Measurements from ENCODE around the gene BBX. TPM values are rescaled to one million over a fixed set of nuclear protein-coding genes. Genes with fewer than 3 reads are reported as not detected.

The BBX gene
- total RNA-seq, 1 experiment from 2014 or later = 45.0 TPM

DNA sequence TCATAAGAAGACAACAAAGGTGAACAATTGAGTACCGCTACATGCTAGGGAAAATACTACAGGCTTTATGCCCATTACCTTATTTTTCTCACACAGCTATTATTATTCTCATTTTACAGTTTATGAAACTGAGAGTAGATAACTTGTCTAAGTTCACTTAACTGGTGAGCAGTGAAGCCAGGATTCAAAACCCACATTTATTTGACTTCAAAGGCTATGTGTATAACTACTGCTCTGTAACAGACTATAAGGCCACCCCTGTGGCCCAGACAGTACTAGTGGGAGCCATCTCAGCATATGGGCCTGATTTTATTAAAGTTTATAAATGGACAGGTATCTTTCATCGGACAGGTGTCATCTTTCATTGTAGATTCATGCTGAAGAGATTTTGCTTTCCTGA, 14.4 kb upstream of the BBX start (continued):
- TF ChIP-seq, protein P1, sequence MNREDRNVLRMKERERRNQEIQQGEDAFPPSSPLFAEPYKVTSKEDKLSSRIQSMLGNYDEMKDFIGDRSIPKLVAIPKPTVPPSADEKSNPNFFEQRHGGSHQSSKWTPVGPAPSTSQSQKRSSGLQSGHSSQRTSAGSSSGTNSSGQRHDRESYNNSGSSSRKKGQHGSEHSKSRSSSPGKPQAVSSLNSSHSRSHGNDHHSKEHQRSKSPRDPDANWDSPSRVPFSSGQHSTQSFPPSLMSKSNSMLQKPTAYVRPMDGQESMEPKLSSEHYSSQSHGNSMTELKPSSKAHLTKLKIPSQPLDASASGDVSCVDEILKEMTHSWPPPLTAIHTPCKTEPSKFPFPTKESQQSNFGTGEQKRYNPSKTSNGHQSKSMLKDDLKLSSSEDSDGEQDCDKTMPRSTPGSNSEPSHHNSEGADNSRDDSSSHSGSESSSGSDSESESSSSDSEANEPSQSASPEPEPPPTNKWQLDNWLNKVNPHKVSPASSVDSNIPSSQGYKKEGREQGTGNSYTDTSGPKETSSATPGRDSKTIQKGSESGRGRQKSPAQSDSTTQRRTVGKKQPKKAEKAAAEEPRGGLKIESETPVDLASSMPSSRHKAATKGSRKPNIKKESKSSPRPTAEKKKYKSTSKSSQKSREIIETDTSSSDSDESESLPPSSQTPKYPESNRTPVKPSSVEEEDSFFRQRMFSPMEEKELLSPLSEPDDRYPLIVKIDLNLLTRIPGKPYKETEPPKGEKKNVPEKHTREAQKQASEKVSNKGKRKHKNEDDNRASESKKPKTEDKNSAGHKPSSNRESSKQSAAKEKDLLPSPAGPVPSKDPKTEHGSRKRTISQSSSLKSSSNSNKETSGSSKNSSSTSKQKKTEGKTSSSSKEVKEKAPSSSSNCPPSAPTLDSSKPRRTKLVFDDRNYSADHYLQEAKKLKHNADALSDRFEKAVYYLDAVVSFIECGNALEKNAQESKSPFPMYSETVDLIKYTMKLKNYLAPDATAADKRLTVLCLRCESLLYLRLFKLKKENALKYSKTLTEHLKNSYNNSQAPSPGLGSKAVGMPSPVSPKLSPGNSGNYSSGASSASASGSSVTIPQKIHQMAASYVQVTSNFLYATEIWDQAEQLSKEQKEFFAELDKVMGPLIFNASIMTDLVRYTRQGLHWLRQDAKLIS (CRISPR knock-in tag; IDR thresholded peaks at IDR 0.05; ENCODE audit: borderline replicate concordance) = no peak
- no peak for TF ChIP-seq GABPB1 (CRISPR knock-in tag; IDR thresholded peaks at IDR 0.05)
- TF ChIP-seq IRF2 (CRISPR knock-in tag; IDR thresholded peaks at IDR 0.05; ENCODE audit: borderline replicate concordance, low read depth) = no peak
- TF ChIP-seq SP1 (CRISPR knock-in tag; conservative IDR thresholded peaks at IDR 0.05) = no peak
- no peak for TF ChIP-seq ZBTB21 (CRISPR knock-in tag; IDR thresholded peaks at IDR 0.05; ENCODE audit: borderline replicate concordance)
- no peak for TF ChIP-seq SMAD4 (CRISPR knock-in tag; IDR thresholded peaks at IDR 0.05)

DNA sequence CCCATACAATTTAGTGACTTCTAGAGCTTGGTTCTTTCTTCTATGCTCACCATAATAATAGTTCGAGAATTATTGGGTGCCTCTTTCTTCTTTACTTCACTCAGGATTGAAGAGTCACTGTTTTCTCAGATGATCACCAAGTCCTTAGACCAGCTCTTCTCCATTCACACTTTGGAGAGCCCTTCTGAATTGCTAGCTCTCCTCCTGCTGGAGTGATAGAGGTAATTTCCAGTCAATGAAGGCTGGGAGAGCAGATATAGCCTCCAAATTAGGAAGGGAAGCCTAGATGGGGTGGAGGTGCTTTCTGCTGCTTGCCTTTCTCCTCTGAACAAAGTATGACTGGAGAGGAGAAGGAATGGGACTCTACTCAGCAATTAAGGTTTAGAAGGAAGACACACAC, 10.7 kb upstream of the BBX start:
- POLR2A ChIA-PET = interaction anchor here (0.8 kb wide), 1 partner anchor 9 kb away, joined by 3 read pairs; no protein-coding TSS in a partner anchor
- H3K4me1 Mint-ChIP-seq = no peaks in the 10 kb centered on the region
- no peaks in the 10 kb centered on the region for H3K36me3 Mint-ChIP-seq
- no peaks in the 10 kb centered on the region for H3K27me3 Mint-ChIP-seq (ENCODE audit: low read depth)
- ATAC-seq = peak; percentile 78
- no peak for TF ChIP-seq RELA (CRISPR knock-in tag; IDR thresholded peaks at IDR 0.05; ENCODE audit: borderline replicate concordance)
- TF ChIP-seq, protein P2, sequence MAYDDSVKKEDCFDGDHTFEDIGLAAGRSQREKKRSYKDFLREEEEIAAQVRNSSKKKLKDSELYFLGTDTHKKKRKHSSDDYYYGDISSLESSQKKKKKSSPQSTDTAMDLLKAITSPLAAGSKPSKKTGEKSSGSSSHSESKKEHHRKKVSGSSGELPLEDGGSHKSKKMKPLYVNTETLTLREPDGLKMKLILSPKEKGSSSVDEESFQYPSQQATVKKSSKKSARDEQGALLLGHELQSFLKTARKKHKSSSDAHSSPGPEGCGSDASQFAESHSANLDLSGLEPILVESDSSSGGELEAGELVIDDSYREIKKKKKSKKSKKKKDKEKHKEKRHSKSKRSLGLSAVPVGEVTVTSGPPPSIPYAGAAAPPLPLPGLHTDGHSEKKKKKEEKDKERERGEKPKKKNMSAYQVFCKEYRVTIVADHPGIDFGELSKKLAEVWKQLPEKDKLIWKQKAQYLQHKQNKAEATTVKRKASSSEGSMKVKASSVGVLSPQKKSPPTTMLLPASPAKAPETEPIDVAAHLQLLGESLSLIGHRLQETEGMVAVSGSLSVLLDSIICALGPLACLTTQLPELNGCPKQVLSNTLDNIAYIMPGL (CRISPR knock-in tag; IDR thresholded peaks at IDR 0.05) = no peak
- TF ChIP-seq, protein P3, sequence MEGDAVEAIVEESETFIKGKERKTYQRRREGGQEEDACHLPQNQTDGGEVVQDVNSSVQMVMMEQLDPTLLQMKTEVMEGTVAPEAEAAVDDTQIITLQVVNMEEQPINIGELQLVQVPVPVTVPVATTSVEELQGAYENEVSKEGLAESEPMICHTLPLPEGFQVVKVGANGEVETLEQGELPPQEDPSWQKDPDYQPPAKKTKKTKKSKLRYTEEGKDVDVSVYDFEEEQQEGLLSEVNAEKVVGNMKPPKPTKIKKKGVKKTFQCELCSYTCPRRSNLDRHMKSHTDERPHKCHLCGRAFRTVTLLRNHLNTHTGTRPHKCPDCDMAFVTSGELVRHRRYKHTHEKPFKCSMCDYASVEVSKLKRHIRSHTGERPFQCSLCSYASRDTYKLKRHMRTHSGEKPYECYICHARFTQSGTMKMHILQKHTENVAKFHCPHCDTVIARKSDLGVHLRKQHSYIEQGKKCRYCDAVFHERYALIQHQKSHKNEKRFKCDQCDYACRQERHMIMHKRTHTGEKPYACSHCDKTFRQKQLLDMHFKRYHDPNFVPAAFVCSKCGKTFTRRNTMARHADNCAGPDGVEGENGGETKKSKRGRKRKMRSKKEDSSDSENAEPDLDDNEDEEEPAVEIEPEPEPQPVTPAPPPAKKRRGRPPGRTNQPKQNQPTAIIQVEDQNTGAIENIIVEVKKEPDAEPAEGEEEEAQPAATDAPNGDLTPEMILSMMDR (IDR thresholded peaks at IDR 0.05) = no peak
- TF ChIP-seq SOX15 (CRISPR knock-in tag; IDR thresholded peaks at IDR 0.05) = no peak
- no peak for TF ChIP-seq FOXJ3 (CRISPR knock-in tag; IDR thresholded peaks at IDR 0.05; ENCODE audit: borderline replicate concordance)
- no peak for TF ChIP-seq ZNF232 (CRISPR knock-in tag; IDR thresholded peaks at IDR 0.05)
- H3K9me3 Mint-ChIP-seq = no peaks in the 10 kb centered on the region
- no peak for DNase-seq (ENCODE audit: low spot score)
- CTCF ChIA-PET = interaction anchor here (0.6 to 5.7 kb wide), 9 partner anchors 13 to 306 kb away, joined by 3 to 48 read pairs (median 5); no protein-coding TSS in a partner anchor
- H3K4me3 Mint-ChIP-seq = no peak overlapping the region
- H3K27ac Mint-ChIP-seq = no peak overlapping the region

DNA sequence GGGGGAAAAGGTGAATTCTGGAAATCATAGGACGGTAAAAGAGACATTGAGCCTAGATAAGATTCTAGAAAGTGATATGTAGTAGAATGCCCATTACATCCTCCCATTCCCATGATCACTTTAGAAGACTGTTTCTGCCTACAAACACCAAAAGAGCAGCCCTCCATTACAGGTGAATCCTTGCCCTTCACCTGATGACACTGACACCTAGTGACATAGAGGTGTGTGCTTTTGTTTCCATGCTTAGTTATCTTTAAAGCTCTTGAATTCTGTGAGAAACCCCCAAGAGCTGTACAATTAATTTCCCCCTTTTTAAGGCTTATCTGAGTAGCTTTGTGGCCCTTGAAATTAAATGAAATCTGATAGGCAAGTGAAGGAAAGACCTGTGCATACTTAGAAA, 8.3 kb upstream of the BBX start:
- Mint-ChIP-seq H3K9me3 (no peaks in the 10 kb centered on the region), H3K36me3 (no peaks in the 10 kb centered on the region), H3K27me3 (ENCODE audit: low read depth) (no peaks in the 10 kb centered on the region), H3K4me3 (no peak overlapping the region), H3K4me1 (no peaks in the 10 kb centered on the region), H3K27ac (no peak overlapping the region)
- CTCF ChIA-PET = interaction anchor here (0.9 to 5.7 kb wide), 4 partner anchors 10 to 279 kb away, joined by 3 to 48 read pairs (median 4); no protein-coding TSS in a partner anchor
- POLR2A ChIA-PET = no interaction called here
- ATAC-seq = peak; percentile 63
- TF ChIP-seq, protein P4, sequence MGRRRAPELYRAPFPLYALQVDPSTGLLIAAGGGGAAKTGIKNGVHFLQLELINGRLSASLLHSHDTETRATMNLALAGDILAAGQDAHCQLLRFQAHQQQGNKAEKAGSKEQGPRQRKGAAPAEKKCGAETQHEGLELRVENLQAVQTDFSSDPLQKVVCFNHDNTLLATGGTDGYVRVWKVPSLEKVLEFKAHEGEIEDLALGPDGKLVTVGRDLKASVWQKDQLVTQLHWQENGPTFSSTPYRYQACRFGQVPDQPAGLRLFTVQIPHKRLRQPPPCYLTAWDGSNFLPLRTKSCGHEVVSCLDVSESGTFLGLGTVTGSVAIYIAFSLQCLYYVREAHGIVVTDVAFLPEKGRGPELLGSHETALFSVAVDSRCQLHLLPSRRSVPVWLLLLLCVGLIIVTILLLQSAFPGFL (CRISPR knock-in tag; IDR thresholded peaks at IDR 0.05; ENCODE audit: borderline replicate concordance) = no peak
- TF ChIP-seq ATF1 (CRISPR knock-in tag; IDR thresholded peaks at IDR 0.05) (no peak), ZNF121 (CRISPR knock-in tag; IDR thresholded peaks at IDR 0.05) (no peak)
- TF ChIP-seq, protein P5, sequence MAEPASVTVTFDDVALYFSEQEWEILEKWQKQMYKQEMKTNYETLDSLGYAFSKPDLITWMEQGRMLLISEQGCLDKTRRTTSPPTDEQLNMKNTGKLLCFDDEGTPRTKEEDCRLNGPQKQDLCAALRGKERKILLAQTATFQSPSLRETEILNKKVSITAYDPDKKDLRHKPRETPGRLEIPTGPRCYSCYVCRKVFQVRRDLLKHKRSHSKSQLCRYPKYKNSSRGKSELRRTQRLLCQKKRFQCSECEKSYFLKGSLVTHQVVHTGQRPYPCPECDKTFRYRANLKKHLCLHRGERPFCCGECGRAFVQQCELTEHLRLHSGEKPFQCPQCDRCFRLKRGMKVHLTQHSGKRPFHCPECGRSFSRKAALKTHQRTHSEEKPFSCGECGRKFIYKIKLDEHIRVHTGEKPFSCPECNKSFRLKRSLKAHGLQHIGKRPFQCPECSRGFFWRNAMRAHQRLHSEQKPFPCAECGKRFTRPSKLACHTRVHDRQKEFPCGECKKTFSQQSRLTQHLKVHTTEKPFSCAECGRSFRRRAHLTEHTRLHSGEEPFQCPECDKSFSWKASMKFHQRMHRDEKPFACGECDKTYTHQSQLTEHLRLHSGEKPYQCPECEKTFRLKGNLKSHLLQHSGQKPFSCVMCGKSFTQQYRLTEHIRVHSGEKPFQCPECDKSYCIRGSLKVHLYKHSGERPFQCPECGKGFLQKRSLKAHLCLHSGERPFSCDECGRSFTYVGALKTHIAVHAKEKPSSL (CRISPR knock-in tag; conservative IDR thresholded peaks at IDR 0.05) = no peak
- TF ChIP-seq, protein P6, sequence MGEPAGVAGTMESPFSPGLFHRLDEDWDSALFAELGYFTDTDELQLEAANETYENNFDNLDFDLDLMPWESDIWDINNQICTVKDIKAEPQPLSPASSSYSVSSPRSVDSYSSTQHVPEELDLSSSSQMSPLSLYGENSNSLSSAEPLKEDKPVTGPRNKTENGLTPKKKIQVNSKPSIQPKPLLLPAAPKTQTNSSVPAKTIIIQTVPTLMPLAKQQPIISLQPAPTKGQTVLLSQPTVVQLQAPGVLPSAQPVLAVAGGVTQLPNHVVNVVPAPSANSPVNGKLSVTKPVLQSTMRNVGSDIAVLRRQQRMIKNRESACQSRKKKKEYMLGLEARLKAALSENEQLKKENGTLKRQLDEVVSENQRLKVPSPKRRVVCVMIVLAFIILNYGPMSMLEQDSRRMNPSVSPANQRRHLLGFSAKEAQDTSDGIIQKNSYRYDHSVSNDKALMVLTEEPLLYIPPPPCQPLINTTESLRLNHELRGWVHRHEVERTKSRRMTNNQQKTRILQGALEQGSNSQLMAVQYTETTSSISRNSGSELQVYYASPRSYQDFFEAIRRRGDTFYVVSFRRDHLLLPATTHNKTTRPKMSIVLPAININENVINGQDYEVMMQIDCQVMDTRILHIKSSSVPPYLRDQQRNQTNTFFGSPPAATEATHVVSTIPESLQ (CRISPR knock-in tag; IDR thresholded peaks at IDR 0.05) = no peak
- no peak for DNase-seq (ENCODE audit: low spot score)

Data from WTC11 (cell line).